ENCODE data around the gene DACT2.

Gene DACT2

GRCh38 chr6:168364793-168365421 lies 45.3 kb upstream of the DACT2 start:
- TF ChIP-seq CTCF (IDR thresholded peaks at IDR 0.05) (no peak), ZFX (IDR thresholded peaks at IDR 0.05; ENCODE audit: borderline replicate concordance) (no peak)

GRCh38 chr6:168363811-168364792 lies 44.5 kb upstream of the DACT2 start:
- TF ChIP-seq ZFX (IDR thresholded peaks at IDR 0.05; ENCODE audit: borderline replicate concordance) (no peak), CTCF (IDR thresholded peaks at IDR 0.05) (no peak)
- no peak overlapping the region for H3K27ac ChIP-seq

More at GRCh38 chr6:168364793-168365421, 45.3 kb upstream of the DACT2 start:
- H3K27ac ChIP-seq: no peak overlapping the region

GRCh38 chr6:168363302-168363701 lies 43.7 kb upstream of the DACT2 start:
- no peak overlapping the region for H3K27ac ChIP-seq
- TF ChIP-seq ZFX (IDR thresholded peaks at IDR 0.05; ENCODE audit: borderline replicate concordance) (no peak), CTCF (IDR thresholded peaks at IDR 0.05) (no peak)

GRCh38 chr6:168362276-168362990 lies 42.9 kb upstream of the DACT2 start:
- TF ChIP-seq CTCF (IDR thresholded peaks at IDR 0.05): no peak
- no peak overlapping the region for H3K27ac ChIP-seq

- no peak overlapping the region for H3K27ac ChIP-seq
- TF ChIP-seq ZFX (IDR thresholded peaks at IDR 0.05; ENCODE audit: borderline replicate concordance) (no peak), CTCF (IDR thresholded peaks at IDR 0.05) (no peak)
These were observed 42.2 kb upstream of the DACT2 start for GRCh38 chr6:168361766-168362165.

GRCh38 chr6:168359794-168360193 lies 40.2 kb upstream of the DACT2 start:
- H3K27ac ChIP-seq: no peak overlapping the region
- TF ChIP-seq ZFX (IDR thresholded peaks at IDR 0.05; ENCODE audit: borderline replicate concordance) (no peak), CTCF (IDR thresholded peaks at IDR 0.05) (no peak)
